Measurements from ENCODE around the gene PDX1.
"Not testable (repeated sequence)": the region's sequence is repeated elsewhere in the genome, so short reads cannot be mapped to it uniquely, and the experiment has no call there.

PDX1 gene

DNA sequence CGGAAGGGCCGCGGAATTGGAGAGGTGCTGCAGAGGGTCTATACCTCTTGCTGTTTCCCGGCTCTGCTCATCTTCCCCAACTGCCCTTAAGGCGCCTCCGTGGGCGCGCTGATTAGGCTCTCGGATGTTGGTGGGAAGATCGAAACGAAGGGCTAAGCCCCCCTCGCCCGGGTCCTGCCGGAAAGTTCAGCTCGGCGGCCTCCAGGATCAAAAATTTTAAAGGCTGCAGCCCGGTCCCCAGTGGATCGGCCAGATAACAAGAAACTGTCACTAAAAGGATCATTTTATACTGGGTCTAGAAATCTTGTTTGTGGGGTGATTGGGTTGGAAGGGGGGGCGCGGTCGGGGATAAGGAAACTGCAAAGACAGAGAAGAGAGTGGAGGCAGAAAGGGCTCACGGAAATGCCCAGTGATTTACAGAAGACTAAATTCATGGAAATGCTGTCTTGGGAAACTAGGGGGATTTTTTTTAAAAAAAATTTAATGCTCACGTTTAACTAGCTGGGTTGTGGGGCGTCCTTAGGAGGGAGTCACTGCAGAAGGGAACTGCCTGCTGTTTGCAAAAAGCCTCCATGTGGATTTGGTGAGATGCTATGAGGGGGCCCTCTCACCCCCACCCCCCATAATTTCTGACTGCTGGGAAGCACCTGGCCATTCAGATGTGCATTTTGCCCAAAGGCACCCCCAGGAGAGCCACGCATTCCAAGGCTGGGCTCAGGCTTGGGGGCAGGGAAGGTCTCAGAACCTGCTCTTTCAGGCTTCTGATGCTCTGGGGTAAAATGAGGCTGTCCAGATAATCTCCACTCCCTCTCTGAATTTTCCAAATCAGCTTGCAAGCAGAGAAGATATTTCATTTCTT, 41.7 kb downstream of the PDX1 start:
- H3K27ac Mint-ChIP-seq, result no peak overlapping the region
- ATAC-seq, result no peak
- peaks cover 66% of the 10 kb centered on the region for H3K27me3 Mint-ChIP-seq

DNA sequence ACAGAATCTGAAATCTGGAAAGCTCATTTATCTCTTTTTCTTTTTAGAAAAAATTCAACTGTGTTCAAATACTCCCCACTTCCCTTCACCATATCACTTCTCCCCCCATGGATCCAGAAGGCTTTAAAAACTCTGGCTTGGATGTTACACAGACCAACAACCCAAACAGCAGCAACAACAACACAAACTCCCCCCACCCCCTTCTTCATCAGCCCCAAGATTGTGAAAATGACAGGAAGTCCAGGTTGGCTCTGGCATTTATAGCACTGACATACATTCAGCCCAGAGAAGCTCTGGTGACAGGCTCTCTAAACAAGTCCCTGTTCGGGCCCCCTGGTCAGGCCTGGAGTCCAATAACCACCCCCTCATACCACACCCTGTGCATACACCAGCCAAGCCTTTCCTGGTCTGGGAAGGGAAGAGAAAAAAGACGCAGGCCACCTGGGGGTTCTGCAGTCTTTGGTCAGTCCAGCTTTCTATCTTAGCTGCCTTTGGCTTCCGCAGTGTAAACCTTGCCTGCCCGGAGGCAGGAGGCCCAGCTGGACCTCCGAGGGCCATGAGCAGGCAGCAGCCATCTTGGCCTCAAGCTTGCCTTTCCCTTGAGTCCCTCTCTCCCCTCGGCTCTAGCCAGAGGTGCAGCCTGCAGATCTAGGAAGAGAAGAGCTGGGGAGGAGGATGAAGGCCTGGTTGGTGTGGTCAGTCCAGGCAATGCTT, 42.5 kb downstream of the PDX1 start:
- H3K27me3 Mint-ChIP-seq, result peaks cover 74% of the 10 kb centered on the region
- no peaks in the 10 kb centered on the region for H3K36me3 Mint-ChIP-seq
- H3K9me3 Mint-ChIP-seq, result no peaks in the 10 kb centered on the region
- H3K27ac Mint-ChIP-seq, result no peak overlapping the region
- H3K4me3 Mint-ChIP-seq, result no peak overlapping the region
- H3K4me1 Mint-ChIP-seq, result peaks cover 26% of the 10 kb centered on the region
- no peak for ATAC-seq

More for the DNA sequence above, 41.7 kb downstream of the PDX1 start:
- Mint-ChIP-seq H3K9me3 (no peaks in the 10 kb centered on the region), H3K4me3 (peak overlapping the region; percentile 41), H3K36me3 (no peaks in the 10 kb centered on the region), H3K4me1 (peaks cover 22% of the 10 kb centered on the region)

DNA sequence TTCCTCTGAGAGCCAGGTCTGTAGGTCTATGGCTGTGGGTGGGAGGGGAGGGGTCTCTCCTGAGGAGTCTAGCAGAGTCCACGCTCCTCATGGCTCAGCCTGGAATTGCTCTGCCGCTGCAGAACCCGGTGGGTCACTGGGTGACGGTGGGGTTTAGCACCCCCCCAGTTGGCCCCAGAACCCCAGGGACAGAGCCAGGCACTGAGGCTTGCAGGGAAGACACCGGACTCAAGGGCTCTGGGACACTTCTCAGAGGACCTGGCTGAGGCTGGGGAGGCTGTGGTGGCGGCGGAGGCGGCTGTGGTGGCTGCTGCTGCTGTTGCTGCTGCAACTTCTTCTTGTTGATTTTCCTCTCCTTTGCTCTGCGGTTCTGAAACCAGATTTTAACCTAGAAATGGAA, 43.2 kb downstream of the PDX1 start:
- no peak overlapping the region for H3K4me3 Mint-ChIP-seq
- no peak for ATAC-seq

DNA sequence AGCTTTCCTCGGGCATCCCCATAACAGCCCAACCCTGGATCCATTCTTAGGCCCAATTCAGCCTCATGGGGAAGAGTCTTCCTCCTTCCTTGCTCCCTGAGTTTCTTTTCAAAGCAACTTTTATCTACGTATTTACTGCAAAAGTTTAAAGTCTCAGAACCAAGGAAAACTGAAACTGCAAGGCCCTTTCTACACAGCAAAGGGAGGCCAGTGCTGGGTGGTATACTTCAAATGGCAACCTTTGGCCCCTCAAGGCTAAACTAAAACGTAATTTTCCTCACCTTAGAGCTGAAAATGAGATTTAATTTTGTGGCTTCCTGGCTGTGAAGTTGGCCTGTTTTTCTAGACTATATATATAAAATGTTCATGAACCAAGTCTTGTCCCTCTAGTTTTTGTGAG, 43.7 kb downstream of the PDX1 start:
- Mint-ChIP-seq H3K36me3 (no peaks in the 10 kb centered on the region), H3K27ac (no peak overlapping the region), H3K4me3 (no peak overlapping the region), H3K27me3 (peaks cover 86% of the 10 kb centered on the region), H3K9me3 (no peaks in the 10 kb centered on the region), H3K4me1 (peaks cover 37% of the 10 kb centered on the region)
- ATAC-seq, result no peak

More for the DNA sequence above, 43.2 kb downstream of the PDX1 start:
- Mint-ChIP-seq H3K9me3 (no peaks in the 10 kb centered on the region), H3K27me3 (peaks cover 81% of the 10 kb centered on the region), H3K27ac (no peak overlapping the region), H3K4me1 (peaks cover 33% of the 10 kb centered on the region), H3K36me3 (no peaks in the 10 kb centered on the region)

DNA sequence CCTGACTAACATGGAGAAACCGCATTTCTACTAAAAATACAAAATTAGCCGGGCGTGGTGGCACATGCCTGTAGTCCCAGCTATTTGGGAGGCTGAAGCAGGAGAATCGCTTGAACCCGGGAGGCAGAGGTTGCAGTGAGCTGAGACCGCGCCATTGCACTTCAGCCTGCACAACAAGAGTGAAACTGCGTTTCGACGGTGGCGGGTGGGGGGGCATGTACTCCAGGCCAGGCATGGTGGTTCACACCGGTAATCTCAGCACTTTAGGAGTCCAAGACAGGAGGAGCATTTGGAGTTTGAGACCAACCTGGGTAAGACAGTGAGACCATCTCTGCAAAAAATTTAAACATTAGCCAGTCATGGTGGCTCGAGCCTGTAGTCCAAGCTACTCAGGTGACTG, 44.4 kb downstream of the PDX1 start:
- not testable (repeated sequence) for H3K36me3 Mint-ChIP-seq, H3K9me3 Mint-ChIP-seq, H3K4me3 Mint-ChIP-seq, H3K27ac Mint-ChIP-seq, ATAC-seq
- peaks cover 42% of the 10 kb centered on the region for H3K4me1 Mint-ChIP-seq
- H3K27me3 Mint-ChIP-seq, result peaks cover 94% of the 10 kb centered on the region

DNA sequence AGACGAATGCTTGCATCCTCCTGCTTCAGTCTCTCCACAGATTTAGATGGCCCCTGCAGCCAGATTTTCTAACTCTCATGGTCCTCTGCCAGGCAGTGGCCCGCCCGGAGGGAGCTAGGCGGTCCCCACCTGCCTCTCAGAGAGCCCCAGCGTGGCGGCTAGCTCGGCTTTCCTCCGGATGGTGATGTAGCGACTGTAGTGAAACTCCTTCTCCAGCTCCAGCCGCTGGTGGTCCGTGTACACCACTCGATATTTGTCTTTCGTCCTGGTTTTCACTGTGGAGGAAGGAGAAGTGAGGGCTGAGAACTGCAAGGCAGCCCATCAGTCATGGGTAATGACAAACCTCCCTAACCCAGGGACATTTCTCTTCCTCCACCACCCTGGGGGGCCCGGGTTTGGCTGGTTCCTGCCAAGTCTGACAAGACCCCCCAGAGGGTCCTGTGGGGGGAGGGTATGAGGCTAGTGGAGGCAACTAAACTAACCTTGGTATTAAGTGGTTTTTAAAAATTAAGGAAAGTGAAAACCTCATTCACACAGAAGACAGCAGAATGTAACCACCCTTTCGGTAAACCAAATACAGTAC, 45.0 kb downstream of the PDX1 start:
- ATAC-seq, result no peak
- no peak overlapping the region for H3K27ac Mint-ChIP-seq
- no peaks in the 10 kb centered on the region for H3K36me3 Mint-ChIP-seq
- no peak overlapping the region for H3K4me3 Mint-ChIP-seq
- H3K9me3 Mint-ChIP-seq, result no peaks in the 10 kb centered on the region
- H3K4me1 Mint-ChIP-seq, result peaks cover 48% of the 10 kb centered on the region
- peaks cover 95% of the 10 kb centered on the region for H3K27me3 Mint-ChIP-seq

DNA sequence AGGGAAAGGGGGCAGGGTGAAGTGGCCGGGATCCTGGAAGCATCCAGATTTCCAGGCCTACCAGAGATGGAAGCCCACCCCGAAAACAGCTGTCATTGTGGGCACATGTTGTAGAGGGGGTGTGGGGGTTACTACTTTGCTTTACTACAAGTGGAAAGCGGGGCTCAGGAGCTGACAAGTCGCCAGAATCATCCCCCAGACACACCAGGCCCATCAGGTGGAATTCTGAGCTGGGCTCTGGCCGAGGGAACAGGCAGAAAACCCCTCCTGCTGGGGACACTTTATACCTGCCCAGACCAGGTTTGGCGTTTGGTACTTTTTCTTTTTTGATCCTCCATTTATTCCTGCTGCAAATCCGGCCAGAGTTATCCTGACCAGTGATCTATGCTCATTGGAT, 45.5 kb downstream of the PDX1 start:
- H3K4me1 Mint-ChIP-seq, result peaks cover 49% of the 10 kb centered on the region
- no peak overlapping the region for H3K27ac Mint-ChIP-seq
- no peak for ATAC-seq
- no peaks in the 10 kb centered on the region for H3K9me3 Mint-ChIP-seq
- H3K4me3 Mint-ChIP-seq, result no peak overlapping the region
- no peaks in the 10 kb centered on the region for H3K36me3 Mint-ChIP-seq
- H3K27me3 Mint-ChIP-seq, result peaks cover 95% of the 10 kb centered on the region

DNA sequence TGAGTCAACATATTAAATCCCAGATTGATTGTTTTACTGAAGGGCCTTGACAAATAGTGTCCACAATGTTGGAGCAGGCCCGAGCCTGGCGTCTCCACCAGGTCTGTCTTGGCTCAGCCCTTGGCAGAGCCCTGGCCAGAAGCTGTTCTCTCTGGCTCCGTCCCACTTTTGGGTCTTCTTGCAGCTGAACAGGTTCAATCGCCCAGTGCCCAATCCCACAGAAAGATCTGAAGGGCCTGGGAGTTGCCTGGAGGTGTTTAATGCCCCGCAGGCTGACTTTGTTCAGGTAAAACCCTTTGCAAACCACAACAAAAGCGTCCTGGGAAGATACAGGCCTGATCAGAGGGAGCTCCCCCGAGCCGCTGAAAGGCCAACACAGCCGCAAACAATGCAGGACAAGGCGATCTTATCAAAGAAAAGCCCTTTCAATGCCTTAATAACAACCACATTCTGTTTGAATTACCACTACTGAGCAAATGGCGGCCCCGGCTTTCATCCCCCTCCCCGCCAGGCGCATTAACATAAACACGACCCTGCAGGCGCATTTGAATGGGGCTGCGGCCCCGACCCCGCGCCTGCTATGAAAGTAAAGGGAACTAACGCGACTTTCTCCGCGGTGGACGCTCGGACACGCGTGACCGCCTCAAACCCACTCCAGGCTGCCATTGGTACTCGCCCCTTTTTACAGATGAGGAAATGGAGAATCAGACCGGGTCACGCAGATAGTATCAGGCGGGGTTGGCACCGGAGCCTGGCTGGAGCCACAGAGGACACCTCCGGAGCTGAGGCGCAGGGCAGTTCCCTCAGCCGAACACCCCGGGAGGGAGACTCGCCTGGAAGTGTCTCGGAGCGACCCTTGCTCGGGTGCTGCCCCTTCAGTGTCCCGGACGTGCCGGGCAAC, 46.2 kb downstream of the PDX1 start:
- Mint-ChIP-seq H3K36me3 (no peaks in the 10 kb centered on the region), H3K27ac (no peak overlapping the region), H3K27me3 (peaks cover 95% of the 10 kb centered on the region), H3K4me3 (no peak overlapping the region), H3K9me3 (no peaks in the 10 kb centered on the region), H3K4me1 (peaks cover 50% of the 10 kb centered on the region)
- ATAC-seq, result no peak

DNA sequence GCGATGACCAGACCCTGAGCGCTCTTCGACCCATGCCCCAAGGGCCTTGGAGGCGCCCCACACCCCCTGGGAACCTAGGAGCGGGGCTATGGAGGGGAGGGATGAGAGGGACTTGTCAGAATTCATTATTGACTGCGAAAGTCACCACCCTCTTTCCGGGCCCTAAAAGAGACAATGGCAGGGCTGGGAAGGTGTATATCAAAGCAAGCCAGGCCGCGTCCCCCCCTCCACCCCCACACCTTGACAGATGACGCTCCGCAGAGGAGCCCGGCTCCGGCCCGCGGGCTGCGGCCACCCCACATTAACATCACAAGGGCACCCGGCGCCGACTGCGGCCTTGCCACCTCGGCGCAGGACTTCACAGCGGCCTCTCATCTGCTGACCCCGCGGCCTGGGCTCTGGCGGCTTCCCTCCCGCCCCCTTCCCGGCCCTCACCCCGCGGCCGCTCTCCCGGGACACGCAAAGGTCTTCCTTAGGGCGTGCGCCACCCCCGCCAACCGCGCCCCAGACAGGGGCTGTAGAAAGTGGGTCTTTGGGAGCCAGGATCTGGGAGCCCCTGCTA, 46.9 kb downstream of the PDX1 start:
- Mint-ChIP-seq H3K9me3 (no peaks in the 10 kb centered on the region), H3K36me3 (no peaks in the 10 kb centered on the region), H3K4me3 (no peak overlapping the region), H3K27me3 (peaks cover 95% of the 10 kb centered on the region), H3K27ac (peak overlapping the region; percentile 40), H3K4me1 (peaks cover 43% of the 10 kb centered on the region)
- no peak for ATAC-seq

DNA sequence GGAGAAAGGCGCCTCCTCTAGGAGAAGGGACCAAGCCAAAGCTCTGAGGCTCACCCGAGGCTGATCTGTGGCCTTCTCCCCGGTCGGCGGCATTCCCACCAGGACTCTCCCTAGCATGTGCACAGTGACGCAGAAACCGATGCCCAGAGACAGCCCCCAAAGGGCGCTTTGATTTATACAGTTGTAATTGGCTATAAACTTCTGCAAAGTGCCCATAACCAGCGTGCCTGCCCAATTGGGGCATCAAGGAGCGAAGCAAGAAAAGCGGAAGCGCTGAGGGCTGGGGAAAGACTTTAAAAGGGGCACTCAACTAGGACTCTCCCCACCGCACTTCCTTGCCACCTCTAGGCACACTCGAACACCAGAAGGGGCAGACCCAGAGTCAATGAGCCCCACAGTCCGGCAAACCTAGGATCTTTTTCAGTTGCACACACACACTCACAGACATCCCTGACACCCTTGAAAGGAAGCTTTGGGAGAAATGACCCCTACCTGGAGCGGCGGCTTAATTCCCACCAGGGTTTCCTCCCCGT, 47.5 kb downstream of the PDX1 start:
- peak overlapping the region; percentile 60 for H3K4me3 Mint-ChIP-seq
- no peaks in the 10 kb centered on the region for H3K36me3 Mint-ChIP-seq
- peaks cover 43% of the 10 kb centered on the region for H3K4me1 Mint-ChIP-seq
- no peaks in the 10 kb centered on the region for H3K9me3 Mint-ChIP-seq
- H3K27ac Mint-ChIP-seq, result peak overlapping the region; percentile 40
- ATAC-seq, result no peak
- peaks cover 95% of the 10 kb centered on the region for H3K27me3 Mint-ChIP-seq

DNA sequence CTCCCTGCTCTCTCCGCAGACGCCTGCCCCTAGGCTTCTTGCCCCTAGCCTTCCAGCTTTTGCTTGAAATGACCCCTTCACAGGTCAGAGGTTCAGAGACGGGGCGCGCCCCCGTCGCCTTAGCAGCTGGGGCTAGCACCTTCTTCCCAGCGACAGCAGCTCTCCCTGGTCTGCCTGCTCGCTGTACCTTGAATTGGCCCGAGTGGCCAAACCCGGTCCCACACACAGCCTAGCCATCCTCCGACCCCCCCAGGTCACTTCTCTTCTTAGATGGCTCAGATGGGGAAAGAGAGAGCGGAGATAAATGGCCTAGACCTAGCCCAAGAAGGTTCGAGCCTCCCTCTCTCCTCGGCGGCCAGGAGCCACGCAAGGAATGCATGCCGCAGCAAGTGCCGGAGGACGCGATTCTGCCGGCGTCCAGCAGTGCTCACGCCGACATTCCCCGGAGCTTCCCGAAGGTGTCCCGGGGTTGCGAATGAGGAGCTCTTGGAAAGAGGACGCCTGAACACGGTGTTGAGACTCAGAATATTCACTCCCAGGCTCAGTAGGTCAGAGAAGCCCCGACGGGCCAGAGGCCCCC, 48.0 kb downstream of the PDX1 start:
- Mint-ChIP-seq H3K27ac (peak overlapping the region; percentile 40), H3K4me3 (peak overlapping the region; percentile 60), H3K4me1 (peaks cover 43% of the 10 kb centered on the region), H3K36me3 (no peaks in the 10 kb centered on the region), H3K9me3 (no peaks in the 10 kb centered on the region), H3K27me3 (peaks cover 95% of the 10 kb centered on the region)
- no peak for ATAC-seq

DNA sequence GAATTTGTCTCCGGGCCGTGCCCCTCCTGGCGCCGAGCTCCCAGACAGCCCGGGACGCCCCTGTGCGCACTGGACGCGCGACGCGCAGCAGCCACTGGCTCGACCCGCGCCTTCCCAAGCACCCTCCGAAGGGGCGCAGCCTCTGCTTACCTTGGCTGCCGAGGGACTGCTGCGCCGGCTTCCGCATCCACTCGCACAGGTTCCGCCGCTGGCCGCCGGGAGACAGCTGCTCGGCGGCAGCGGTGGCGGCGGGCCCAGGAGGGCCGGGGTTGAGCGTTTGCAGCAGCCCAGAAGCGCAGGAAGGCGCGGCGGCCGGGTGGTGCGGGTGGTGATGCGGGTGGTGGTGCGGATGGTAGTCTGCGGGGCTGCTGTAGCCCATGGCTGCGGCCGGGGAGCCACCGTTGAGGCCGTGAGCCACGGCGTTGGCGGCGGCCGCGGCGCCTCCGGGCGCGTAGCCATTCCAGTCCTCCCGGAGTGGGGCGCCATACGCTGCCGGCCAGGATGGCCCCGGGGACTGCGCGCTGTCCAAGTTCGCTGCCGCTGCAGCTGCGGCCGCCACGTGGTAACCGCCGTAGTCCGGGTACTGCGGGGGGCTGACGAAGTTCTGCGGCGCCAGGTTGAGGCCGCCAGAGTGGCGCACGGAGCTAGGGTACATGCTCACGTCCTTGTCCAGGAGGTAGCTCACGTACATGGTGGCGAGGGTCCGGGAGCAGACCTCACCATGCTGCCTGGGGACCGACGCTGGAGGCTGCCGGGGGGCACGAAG, 48.7 kb downstream of the PDX1 start:
- Mint-ChIP-seq H3K4me1 (peaks cover 43% of the 10 kb centered on the region), H3K4me3 (peak overlapping the region; percentile 23), H3K27ac (no peak overlapping the region), H3K36me3 (no peaks in the 10 kb centered on the region), H3K27me3 (peaks cover 94% of the 10 kb centered on the region), H3K9me3 (no peaks in the 10 kb centered on the region)
- no peak for ATAC-seq

DNA sequence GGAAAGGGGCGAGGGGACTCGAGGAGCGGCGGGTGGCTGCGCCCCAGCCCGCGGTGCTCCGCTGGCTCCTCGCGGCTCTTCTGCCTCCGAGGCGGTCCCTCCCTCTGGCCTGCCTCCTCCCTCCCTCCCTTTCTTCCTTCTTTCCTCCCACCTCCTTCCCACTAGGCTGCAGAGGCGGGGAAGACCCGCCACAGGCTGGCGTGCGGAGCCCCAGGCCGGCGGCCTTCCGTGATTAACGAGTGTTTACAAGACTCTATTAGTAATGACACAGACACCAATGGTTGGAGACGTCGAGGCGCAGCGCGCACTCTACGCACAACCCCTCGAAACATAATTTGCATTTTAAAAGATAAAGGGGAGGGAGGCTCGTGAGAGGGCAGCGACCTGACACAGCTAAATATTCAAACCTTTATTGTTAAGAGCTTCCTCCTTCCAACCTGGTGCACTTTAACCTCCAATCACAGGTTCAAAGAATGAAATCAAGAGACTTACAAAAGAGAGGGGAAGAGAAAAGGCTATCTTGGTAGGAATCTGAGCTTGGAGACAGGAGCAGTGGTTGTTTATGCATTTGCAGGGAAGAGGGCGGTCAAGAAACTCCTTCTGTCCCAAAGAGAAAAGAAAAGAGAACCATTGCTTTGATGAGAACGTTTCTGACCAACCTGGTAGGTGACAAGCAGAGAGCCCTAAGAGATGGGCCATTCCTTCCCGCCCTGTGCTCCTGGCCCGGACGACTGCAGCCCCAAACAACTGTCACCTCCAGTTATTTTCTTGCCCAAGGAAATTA, 49.5 kb downstream of the PDX1 start, which contains the start of gene CDX2:
Gene CDX2, minus strand, starts transcription at position 234 of the 784 bp plus-strand sequence. CDS start 309 bp downstream, outside the sequence.
- Mint-ChIP-seq H3K4me3 (peak within 1 kb of the TSS; percentile 44), H3K36me3 (no peaks in the 10 kb centered on the region), H3K9me3 (no peaks in the 10 kb centered on the region), H3K4me1 (peaks cover 43% of the 10 kb centered on the region), H3K27me3 (peaks cover 95% of the 10 kb centered on the region), H3K27ac (no peak within 1 kb of the TSS)
- no peak for ATAC-seq

Measured in stimulated activated memory B cell treated with anti-CD40 and anti-IgM and Interleukin-4, amounts not matched to agents 10 μg/mL and 1 μg/mL and 100 μg/mL, for 72 hours (primary cell).